GM06990 (cell line): ENCODE measurements around the gene NEK10.

ENCODE experiments used
- DNase-seq: peaks from one replicate; pipeline ENCODE4 v3.0.0-alpha.2; 2011; ENCODE audit not compliant: insufficient read length; ENCODE audit errors: extremely low read depth
- H3K27me3 ChIP-seq: replicated peaks from 2 replicates; pipeline ENCODE4 v1.6.0; 2011; ENCODE audit warnings: low read length; ENCODE audit not compliant: control insufficient read depth, insufficient read depth
- H3K36me3 ChIP-seq: 2 replicates; pipeline ENCODE4 v1.5.1; 2011; ENCODE audit warnings: low read length; ENCODE audit not compliant: control insufficient read depth, insufficient read depth
- H3K4me3 ChIP-seq: replicated peaks from 2 replicates; pipeline ENCODE4 v1.5.1; 2011; ENCODE audit warnings: low read depth, mild to moderate bottlenecking, control low read depth, low read length
- TF ChIP-seq, protein P1 (sequence below): IDR thresholded peaks from 2 replicates; pipeline ENCODE4 v1.5.1; 2011; ENCODE audit warnings: low read length, control low read depth, mild to moderate bottlenecking, inconsistent platforms; ENCODE audit not compliant: insufficient read depth, poor library complexity, severe bottlenecking

NEK10 gene

DNA sequence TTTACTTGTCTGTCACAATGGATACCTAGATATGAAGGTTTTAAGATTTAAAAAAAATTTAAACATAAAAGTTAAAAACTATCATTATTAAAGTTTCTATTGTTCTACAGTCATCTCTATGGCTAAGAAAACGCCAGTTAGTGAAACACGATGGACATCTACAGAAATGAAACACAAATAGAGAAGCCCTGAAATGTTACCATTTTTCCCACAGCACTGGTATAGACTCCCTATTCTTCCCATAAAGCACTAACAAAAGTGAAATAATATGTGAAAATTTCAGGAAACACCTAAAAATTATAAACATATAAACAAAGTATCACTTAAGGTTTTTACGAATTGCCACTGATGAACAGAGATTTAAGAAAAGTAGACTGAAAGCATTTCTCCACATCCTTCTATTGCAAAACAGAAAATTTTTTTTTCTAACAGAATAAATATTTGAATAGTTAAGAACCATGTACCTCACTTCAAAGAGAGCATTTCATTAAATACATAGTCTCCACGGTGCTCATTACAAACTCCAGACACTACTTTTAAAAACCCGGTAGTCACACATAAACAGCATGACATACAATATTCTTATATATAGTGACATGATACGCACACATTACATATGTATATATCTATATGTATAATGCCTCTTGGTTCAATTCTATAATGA lies 7.1 kb upstream of the NEK10 start:
- TF ChIP-seq, protein P1, sequence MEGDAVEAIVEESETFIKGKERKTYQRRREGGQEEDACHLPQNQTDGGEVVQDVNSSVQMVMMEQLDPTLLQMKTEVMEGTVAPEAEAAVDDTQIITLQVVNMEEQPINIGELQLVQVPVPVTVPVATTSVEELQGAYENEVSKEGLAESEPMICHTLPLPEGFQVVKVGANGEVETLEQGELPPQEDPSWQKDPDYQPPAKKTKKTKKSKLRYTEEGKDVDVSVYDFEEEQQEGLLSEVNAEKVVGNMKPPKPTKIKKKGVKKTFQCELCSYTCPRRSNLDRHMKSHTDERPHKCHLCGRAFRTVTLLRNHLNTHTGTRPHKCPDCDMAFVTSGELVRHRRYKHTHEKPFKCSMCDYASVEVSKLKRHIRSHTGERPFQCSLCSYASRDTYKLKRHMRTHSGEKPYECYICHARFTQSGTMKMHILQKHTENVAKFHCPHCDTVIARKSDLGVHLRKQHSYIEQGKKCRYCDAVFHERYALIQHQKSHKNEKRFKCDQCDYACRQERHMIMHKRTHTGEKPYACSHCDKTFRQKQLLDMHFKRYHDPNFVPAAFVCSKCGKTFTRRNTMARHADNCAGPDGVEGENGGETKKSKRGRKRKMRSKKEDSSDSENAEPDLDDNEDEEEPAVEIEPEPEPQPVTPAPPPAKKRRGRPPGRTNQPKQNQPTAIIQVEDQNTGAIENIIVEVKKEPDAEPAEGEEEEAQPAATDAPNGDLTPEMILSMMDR: no peak
- Histone ChIP-seq H3K27me3 (no peaks in the 10 kb centered on the region), H3K4me3 (no peak overlapping the region), H3K36me3 (no peaks in the 10 kb centered on the region)
- no peak for DNase-seq

DNA sequence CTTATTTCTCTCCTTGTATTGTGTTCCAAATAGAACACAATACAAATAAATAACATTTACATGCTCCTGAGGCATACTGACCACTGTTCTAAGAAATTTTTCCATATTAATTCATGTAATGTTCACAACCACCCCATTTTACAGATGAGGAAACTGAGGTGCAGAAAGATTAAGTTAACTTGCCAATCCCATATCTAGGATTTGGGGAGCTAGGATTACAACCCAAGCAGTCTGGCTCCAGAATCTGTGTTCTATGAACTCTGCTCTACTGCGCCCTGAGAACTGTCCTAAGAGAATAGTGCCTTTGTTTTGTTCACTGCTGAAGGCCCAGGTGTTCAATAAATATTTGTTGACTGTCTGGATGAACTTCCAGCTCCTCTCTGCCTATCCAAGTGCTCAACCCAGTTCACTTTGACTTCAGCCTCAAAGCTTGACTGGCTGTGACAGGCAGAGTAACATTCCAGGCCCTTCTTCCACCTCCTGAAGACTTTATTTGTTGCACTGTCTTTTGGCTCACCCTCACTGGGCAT lies 3.1 kb downstream of the NEK10 start:
- Histone ChIP-seq H3K27me3 (no peaks in the 10 kb centered on the region), H3K36me3 (no peaks in the 10 kb centered on the region), H3K4me3 (no peak overlapping the region)
- TF ChIP-seq, protein P1: no peak
- no peak for DNase-seq

DNA sequence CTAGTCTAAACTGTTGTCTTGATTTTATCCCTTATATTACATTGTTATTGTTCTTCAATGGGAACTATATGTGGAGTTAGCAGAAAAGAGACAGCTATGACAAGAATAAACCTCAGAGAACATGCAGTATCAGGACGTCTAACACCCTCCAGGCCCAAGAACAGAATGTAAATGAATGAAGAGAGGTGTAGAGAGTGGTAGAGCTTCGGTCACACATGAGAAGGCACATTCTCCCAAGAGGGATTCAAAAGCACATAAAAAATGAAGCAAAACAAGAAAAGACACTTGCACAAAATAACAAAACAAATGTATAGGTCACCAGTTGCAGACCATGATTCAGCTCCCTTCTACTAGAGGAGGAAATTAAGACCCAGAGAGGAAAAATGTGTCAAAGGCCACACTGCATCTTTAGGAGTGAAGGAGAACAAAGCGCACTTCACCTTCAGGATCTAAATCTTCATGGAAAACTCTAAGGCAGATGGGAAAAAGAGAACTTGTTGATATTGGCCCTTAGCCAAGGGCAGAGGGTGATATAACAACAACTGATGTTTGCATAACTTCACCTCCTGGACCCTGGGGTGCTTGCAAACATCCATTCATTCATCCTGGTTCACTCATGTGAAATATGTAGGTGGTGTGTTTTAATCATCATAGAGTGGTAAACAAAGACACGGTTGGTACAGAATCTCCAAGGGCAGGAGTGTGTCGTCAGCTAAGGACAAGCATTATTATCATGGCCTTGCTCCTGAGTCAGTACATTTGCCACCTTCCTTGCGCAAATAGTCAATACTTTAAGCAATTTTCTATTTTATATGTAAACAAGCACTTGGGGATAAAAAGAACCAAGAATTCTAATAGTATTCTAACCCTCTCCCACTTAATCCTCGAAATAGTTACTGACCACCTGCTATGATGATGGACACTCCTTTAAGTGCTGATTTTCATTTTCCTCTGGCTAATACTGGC lies 8.8 kb downstream of the NEK10 start:
- H3K4me3 ChIP-seq: no peak overlapping the region
- no peaks in the 10 kb centered on the region for H3K36me3 ChIP-seq
- TF ChIP-seq, protein P1: no peak
- no peaks in the 10 kb centered on the region for H3K27me3 ChIP-seq
- peak; percentile 18 for DNase-seq

DNA sequence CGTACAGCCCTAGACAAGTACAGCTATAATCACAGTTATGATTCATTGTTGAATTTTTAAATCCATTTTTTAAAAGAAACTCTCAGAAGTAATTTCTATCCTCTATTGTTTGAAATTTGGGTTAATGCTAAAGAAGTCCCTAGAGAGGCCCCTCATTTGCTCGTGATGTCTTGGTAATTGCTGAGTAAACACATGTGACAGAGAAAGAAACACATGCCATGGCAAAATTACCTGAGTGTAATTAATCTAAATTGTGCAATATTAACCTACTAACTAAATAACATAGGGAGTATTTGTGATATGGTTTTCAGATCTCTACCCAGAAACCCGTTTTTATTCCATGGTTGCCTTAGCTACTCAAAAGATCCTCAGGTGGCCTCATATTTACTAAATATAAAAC lies 10.8 kb downstream of the NEK10 start:
- Histone ChIP-seq H3K4me3 (no peak overlapping the region), H3K36me3 (no peaks in the 10 kb centered on the region), H3K27me3 (no peaks in the 10 kb centered on the region)
- DNase-seq: no peak
- TF ChIP-seq, protein P1: no peak

DNA sequence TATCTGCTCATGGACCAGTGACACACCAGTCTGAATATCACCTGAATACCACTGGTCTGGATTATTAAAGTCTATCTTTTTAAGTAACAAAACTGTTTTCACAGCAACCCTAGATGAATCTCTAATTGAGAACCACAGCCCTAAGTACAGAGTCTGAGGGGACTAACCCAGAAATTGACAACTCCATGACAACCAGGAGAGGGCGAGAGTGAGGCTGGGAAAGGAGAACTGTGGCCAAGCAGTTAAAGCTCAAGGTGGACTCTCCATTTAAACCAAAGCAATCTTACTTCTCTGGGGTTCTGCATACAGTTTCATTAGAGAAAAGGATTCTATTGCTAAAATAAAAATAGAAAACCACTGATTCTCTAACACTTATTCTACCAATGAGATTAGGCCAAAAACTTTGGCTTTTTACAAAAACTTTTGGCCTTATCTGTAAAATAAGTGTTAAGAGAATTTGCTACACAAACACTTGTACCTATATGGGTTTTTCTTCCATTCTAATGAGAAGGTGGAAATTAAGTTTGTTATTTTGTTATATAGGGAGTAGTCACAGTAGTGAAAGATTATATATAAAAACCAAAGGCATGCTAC lies 11.4 kb downstream of the NEK10 start:
- TF ChIP-seq, protein P1: peak; percentile 86
- Histone ChIP-seq H3K36me3 (no peaks in the 10 kb centered on the region), H3K4me3 (no peak overlapping the region), H3K27me3 (no peaks in the 10 kb centered on the region)
- DNase-seq: peak; percentile 11
